ENCODE results near the gene BMERB1. TPM values are rescaled to one million over a fixed set of nuclear protein-coding genes. Genes with fewer than 3 reads are reported as not detected.

Gene BMERB1
- total RNA-seq, 1 experiment from 2014 or later = 80.0 TPM

DNA sequence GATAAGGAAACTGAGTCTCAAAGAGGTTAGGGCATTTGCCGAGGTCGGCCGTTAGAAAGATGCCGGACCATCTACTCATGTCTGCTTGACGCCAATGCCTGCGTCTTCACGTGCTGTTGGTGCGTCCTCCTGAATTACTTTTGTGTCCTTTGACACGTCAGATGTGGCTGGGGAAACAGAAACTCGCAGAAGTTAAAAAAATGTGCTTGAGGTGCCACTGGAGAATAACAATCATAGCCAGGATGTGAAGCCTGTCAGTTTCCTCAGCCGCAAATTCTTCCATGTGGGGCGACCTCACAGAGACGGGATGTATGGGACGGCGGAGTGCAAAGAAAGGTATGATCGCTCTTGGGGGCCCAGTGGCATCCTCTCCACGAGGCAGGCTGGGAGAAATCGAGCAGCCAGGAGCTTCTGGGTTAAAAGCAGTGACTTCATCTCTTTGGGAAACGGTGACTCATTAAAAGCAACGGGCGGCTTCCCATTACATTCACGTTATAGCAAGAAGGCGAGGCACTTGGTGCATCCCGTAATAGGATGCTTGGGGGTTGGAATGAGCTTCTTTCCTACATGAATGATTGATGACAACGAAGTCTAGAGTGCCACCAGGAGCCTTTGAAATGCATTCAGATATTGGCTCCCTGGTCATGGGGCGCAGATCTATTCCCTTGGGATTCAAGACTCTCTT is 67.8 kb downstream of the BMERB1 start:
- Histone ChIP-seq H3K27me3 (ENCODE audit: control insufficient read depth, insufficient read depth, low read length) (no peaks in the 10 kb centered on the region), H3K4me3 (ENCODE audit: low read depth in 2 of 2, low read length in 2 of 2) (peak overlapping the region; percentile 7 to 36; a peak in 2 of 4 replicates), H3K36me3 (ENCODE audit: control insufficient read depth, insufficient read depth, low read length) (no peaks in the 10 kb centered on the region), H3K27ac (ENCODE audit: low read length) (peak overlapping the region; percentile 80), H3K9me3 (ENCODE audit: control insufficient read depth, insufficient read depth, low read depth, low read length) (no peaks in the 10 kb centered on the region), H3K4me1 (ENCODE audit: control insufficient read depth, insufficient read depth, low read length) (peaks cover 22% of the 10 kb centered on the region)
- ChIA-PET CTCF (no interaction called here), POLR2A (interaction anchor here (0.6 kb wide), 1 partner anchor 88 kb away, joined by 6 read pairs; no protein-coding TSS in a partner anchor)
- no peak for TF ChIP-seq SIN3A (IDR thresholded peaks at IDR 0.05; ENCODE audit: borderline replicate concordance, insufficient read depth, low read depth, low read length)
- no peak for TF ChIP-seq REST (IDR thresholded peaks at IDR 0.05; ENCODE audit: insufficient read depth in 1 of 2, low read depth in 2 of 2, low read length in 1 of 2)
- TF ChIP-seq TCF7L2 (IDR thresholded peaks at IDR 0.05; ENCODE audit: low read depth, low read length) = no peak
- TF ChIP-seq POLR2AphosphoS5 (IDR thresholded peaks at IDR 0.05; ENCODE audit: low read depth, low read length) = no peak; the same call in 1 of the 2 replicates
- TF ChIP-seq CTCF (IDR thresholded peaks at IDR 0.05) = no peak
- in situ Hi-C loops (cut with HindIII; ENCODE audit: low pct_unique_long_range_greater_than_20kb, low sequenced_read_pairs) = no loop called here
- ATAC-seq = peak; percentile 85
- BruUV-seq (replicated peaks) = no TSS peak
- peak; percentile 95 for DNase-seq (ENCODE audit: low read depth, low spot score)
- intact Hi-C loops (cut with micrococcal nuclease; ENCODE audit: unreplicated experiment) = no loop called here

- H3K27me3 ChIP-seq (ENCODE audit: control insufficient read depth, insufficient read depth, low read length) = no peaks in the 10 kb centered on the region
- in situ Hi-C loops (cut with HindIII; ENCODE audit: low pct_unique_long_range_greater_than_20kb, low sequenced_read_pairs) (loop anchor here (5.0 kb wide), 1 partner anchor 91 kb away; no protein-coding TSS in a partner anchor), intact Hi-C loops (cut with micrococcal nuclease; ENCODE audit: unreplicated experiment) (no loop called here)
- TF ChIP-seq CTCF (IDR thresholded peaks at IDR 0.05) (no peak), POLR2AphosphoS5 (IDR thresholded peaks at IDR 0.05; ENCODE audit: low read depth, low read length) (no peak)
- ATAC-seq (no peak), DNase-seq (ENCODE audit: low read depth, low spot score) (no peak)
- no TSS peak for BruUV-seq (replicated peaks)
- H3K27ac ChIP-seq (ENCODE audit: low read length) = peak overlapping the region; percentile 69
- no peaks in the 10 kb centered on the region for H3K36me3 ChIP-seq (ENCODE audit: control insufficient read depth, insufficient read depth, low read length)
- ChIA-PET POLR2A (interaction anchor here (0.7 kb wide), 1 partner anchor 24 kb away, joined by 3 read pairs; no protein-coding TSS in a partner anchor), CTCF (no interaction called here)
- H3K4me1 ChIP-seq (ENCODE audit: control insufficient read depth, insufficient read depth, low read length) = peaks cover 36% of the 10 kb centered on the region
- no peak overlapping the region for H3K4me3 ChIP-seq (ENCODE audit: low read depth in 2 of 2, low read length in 2 of 2)
- H3K9me3 ChIP-seq (ENCODE audit: control insufficient read depth, insufficient read depth, low read depth, low read length) = no peaks in the 10 kb centered on the region
These were observed 72.1 kb downstream of the BMERB1 start for GRCh38 chr16:15506441-15506840.
